HG03066 (cell line): ENCODE data around the gene CNTNAP2.
"Not testable (repeated sequence)": the region's sequence is repeated elsewhere in the genome, so short reads cannot be mapped to it uniquely, and the experiment has no call there.

Experiments used
- ATAC-seq: cut with Tn5 transposase; IDR thresholded peaks from one replicate; pipeline ENCODE4 v1.9.1; 2021; ENCODE audit warnings: low read depth; ENCODE audit not compliant: unreplicated experiment

CNTNAP2 gene

GRCh38 chr7:147653456-147653855, 1536.9 kb downstream of the CNTNAP2 start:
- no peak for ATAC-seq

GRCh38 chr7:147658392-147658967, 1541.9 kb downstream of the CNTNAP2 start:
- no peak for ATAC-seq

- ATAC-seq = no peak
Observed at GRCh38 chr7:147659036-147659995, 1542.7 kb downstream of the CNTNAP2 start.

GRCh38 chr7:147664541-147664940, 1547.9 kb downstream of the CNTNAP2 start:
- ATAC-seq = no peak

- no peak for ATAC-seq
Observed at GRCh38 chr7:147670759-147671158, 1554.2 kb downstream of the CNTNAP2 start.

- ATAC-seq = no peak
Observed at GRCh38 chr7:147674705-147675104, 1558.1 kb downstream of the CNTNAP2 start.

GRCh38 chr7:147678943-147679342, 1562.3 kb downstream of the CNTNAP2 start:
- ATAC-seq = no peak

GRCh38 chr7:147681530-147681929, 1564.9 kb downstream of the CNTNAP2 start:
- ATAC-seq = no peak

- no peak for ATAC-seq
Observed at GRCh38 chr7:147700702-147701101, 1584.1 kb downstream of the CNTNAP2 start.

GRCh38 chr7:147707926-147708325, 1591.3 kb downstream of the CNTNAP2 start:
- ATAC-seq = no peak

GRCh38 chr7:147708871-147709270, 1592.3 kb downstream of the CNTNAP2 start:
- no peak for ATAC-seq

- ATAC-seq = no peak
Observed at GRCh38 chr7:147711447-147711846, 1594.8 kb downstream of the CNTNAP2 start.

- ATAC-seq = no peak
Observed at GRCh38 chr7:147721962-147722830, 1605.6 kb downstream of the CNTNAP2 start.

GRCh38 chr7:147723536-147723935, 1606.9 kb downstream of the CNTNAP2 start:
- no peak for ATAC-seq

GRCh38 chr7:147731311-147731710, 1614.7 kb downstream of the CNTNAP2 start:
- no peak for ATAC-seq

- not testable (repeated sequence) for ATAC-seq
Observed at GRCh38 chr7:147737559-147738214, 1621.1 kb downstream of the CNTNAP2 start.

GRCh38 chr7:147742301-147742700, 1625.7 kb downstream of the CNTNAP2 start:
- no peak for ATAC-seq

GRCh38 chr7:147756300-147756699, 1639.7 kb downstream of the CNTNAP2 start:
- no peak for ATAC-seq

GRCh38 chr7:147759327-147759943, 1642.8 kb downstream of the CNTNAP2 start:
- ATAC-seq = no peak

GRCh38 chr7:147765301-147765700, 1648.7 kb downstream of the CNTNAP2 start:
- no peak for ATAC-seq
